Activated naive CD4-positive, alpha-beta T cell treated with anti-CD3 and anti-CD28 coated beads, Interleukin-2, amount 10 ng/mL, durations not matched to agents 7 days and 5 days (primary cell): ENCODE measurements around the gene CCDC120.

ENCODE experiments used
- CTCF ChIA-PET: fragments of 350-600 bp; sonication (Branson Sonifier 250); formaldehyde crosslinking; loops from one replicate; lab custom pipeline; 2021; ENCODE audit warnings: antibody characterized with exemption; lab: Charles Lee
- DNase-seq: peaks from one replicate; pipeline ENCODE4 v3.0.0-alpha.2; 2020
- H3K27ac Mint-ChIP-seq: one replicate; pipeline ENCODE4 v1.8.0; 2021; ENCODE audit warnings: mild to moderate bottlenecking, moderate library complexity, mixed read lengths
- H3K27me3 Mint-ChIP-seq: one replicate; pipeline ENCODE4 v1.8.0; 2021; ENCODE audit warnings: mild to moderate bottlenecking, mixed read lengths
- H3K36me3 Mint-ChIP-seq: one replicate; pipeline ENCODE4 v1.8.0; 2021; ENCODE audit warnings: mixed read lengths
- H3K4me1 Mint-ChIP-seq: one replicate; pipeline ENCODE4 v1.8.0; 2021; ENCODE audit warnings: mixed read lengths
- H3K4me3 Mint-ChIP-seq: one replicate; pipeline ENCODE4 v1.8.0; 2021; ENCODE audit warnings: mild to moderate bottlenecking, moderate library complexity, mixed read lengths
- H3K9me3 Mint-ChIP-seq: one replicate; pipeline ENCODE4 v1.8.0; 2021; ENCODE audit warnings: mixed read lengths

The CCDC120 gene

GRCh38 chrX:49069038-49069437 is 10.2 kb downstream of the CCDC120 start:
- Mint-ChIP-seq H3K4me1 (peaks cover 17% of the 10 kb centered on the region), H3K27ac (no peak overlapping the region), H3K27me3 (no peaks in the 10 kb centered on the region), H3K36me3 (peaks cover 9% of the 10 kb centered on the region), H3K4me3 (no peak overlapping the region), H3K9me3 (no peaks in the 10 kb centered on the region)
- no peak for DNase-seq
- CTCF ChIA-PET = no interaction called here

DNA sequence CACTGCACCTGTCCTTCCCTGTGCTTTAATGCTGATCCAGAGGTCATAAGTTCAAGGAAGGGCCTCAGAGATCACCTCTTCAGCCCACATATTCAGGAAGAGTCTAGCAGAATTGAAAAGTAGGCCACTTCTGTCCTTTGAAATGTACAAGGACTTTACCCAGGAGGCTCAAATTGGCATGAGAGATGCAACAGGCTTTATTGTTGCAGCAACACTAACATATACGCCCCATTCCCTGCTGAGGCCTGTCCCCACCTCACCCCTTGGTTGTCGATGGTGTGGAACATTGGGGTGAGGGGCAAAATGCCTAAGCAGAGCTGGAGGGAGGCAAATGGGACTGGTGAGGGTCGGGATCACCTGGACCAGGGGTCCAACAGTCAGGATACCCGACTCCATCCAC is 12.2 kb downstream of the CCDC120 start:
- Mint-ChIP-seq H3K36me3 (peaks cover 21% of the 10 kb centered on the region), H3K27me3 (no peaks in the 10 kb centered on the region), H3K4me3 (no peak overlapping the region), H3K27ac (no peak overlapping the region), H3K4me1 (peaks cover 24% of the 10 kb centered on the region), H3K9me3 (no peaks in the 10 kb centered on the region)
- CTCF ChIA-PET = no interaction called here
- DNase-seq = no peak

GRCh38 chrX:49071877-49072711 is 13.3 kb downstream of the CCDC120 start:
- H3K4me3 Mint-ChIP-seq = peak overlapping the region; percentile 41
- no peaks in the 10 kb centered on the region for H3K9me3 Mint-ChIP-seq
- H3K4me1 Mint-ChIP-seq = peaks cover 24% of the 10 kb centered on the region
- no peak for DNase-seq
- peaks cover 21% of the 10 kb centered on the region for H3K36me3 Mint-ChIP-seq
- no peaks in the 10 kb centered on the region for H3K27me3 Mint-ChIP-seq
- CTCF ChIA-PET = no interaction called here
- H3K27ac Mint-ChIP-seq = no peak overlapping the region

DNA sequence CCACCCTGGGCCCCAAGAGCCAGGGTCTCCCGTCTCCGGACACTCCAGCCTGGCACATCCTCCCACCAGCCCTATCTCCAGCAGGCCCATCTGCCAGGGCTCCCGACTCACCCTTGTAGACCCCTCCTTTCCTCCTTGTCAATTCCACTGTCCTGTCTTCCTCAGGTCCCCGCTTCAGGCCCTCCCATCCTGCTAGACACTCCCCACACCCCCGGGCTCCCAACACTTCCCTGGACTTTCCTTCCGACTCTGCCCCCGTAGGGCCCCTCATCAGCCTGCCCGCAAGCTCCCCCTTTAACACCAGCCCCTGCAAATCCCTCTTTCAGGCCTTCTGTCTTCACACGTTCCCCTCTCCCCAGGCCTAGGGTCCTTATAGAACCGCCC is 13.9 kb downstream of the CCDC120 start:
- Mint-ChIP-seq H3K9me3 (no peaks in the 10 kb centered on the region), H3K4me3 (peak overlapping the region; percentile 81), H3K36me3 (peaks cover 21% of the 10 kb centered on the region), H3K27ac (no peak overlapping the region), H3K27me3 (no peaks in the 10 kb centered on the region), H3K4me1 (peaks cover 24% of the 10 kb centered on the region)
- CTCF ChIA-PET = no interaction called here
- no peak for DNase-seq

- Mint-ChIP-seq H3K36me3 (peaks cover 26% of the 10 kb centered on the region), H3K4me3 (peak within 1 kb of the TSS; percentile 81)
These were observed 15.1 kb downstream of the CCDC120 start, which contains the start of gene PRAF2 for GRCh38 chrX:49073601-49074575. Gene PRAF2, minus strand, starts transcription at chrX:49074002. Its CDS starts 15 bp downstream, at chrX:49073987.

DNA sequence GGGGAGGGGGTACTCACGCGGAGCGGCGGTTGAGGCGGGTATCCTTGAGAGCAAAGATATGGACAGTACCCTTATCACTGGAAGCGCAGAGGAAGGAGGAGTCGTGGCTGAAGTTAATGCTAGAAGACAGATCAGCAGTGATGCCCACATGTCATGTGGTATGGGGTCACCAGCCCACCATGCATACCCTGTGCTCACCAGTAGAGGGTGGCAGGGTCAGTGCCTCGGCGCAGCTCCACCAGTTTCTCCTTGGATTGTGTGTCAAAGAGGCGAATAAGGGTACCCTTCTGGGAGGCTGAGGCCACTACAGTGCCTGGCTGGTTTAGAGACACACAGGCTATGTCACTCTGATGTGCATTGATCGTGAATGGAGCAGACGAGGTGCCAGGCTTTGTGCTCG is 16.5 kb downstream of the CCDC120 start:
- H3K36me3 Mint-ChIP-seq = peaks cover 28% of the 10 kb centered on the region
- CTCF ChIA-PET = no interaction called here

More at GRCh38 chrX:49073601-49074575, 15.1 kb downstream of the CCDC120 start, which contains the start of gene PRAF2:
- Mint-ChIP-seq H3K27ac (peak within 1 kb of the TSS; percentile 83), H3K4me1 (peaks cover 30% of the 10 kb centered on the region), H3K9me3 (no peaks in the 10 kb centered on the region), H3K27me3 (no peaks in the 10 kb centered on the region)
- peak; percentile 94 for DNase-seq
- CTCF ChIA-PET = no interaction called here

DNA sequence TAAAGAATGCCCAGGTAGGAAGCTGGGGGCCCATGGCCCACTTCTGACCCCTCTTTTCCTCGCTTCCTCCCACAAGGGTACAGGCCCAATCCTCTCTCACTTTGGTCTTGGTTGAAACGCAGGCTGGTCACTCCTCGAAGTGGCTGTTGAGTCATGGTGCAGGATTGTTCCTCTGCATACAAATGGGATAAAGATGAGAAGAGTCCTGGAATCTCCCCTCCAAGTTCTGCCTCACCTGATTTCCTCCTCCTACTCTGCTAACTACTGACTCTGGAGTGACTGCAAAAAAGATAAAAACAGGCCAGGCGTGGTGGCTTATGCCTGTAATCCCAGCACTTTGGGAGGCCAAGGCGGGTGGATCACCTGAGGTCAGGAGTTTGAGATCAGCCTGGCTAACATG is 19.1 kb downstream of the CCDC120 start:
- H3K36me3 Mint-ChIP-seq = peaks cover 22% of the 10 kb centered on the region
- no peaks in the 10 kb centered on the region for H3K27me3 Mint-ChIP-seq
- no peak overlapping the region for H3K4me3 Mint-ChIP-seq
- no peaks in the 10 kb centered on the region for H3K9me3 Mint-ChIP-seq
- no peak overlapping the region for H3K27ac Mint-ChIP-seq
- peaks cover 36% of the 10 kb centered on the region for H3K4me1 Mint-ChIP-seq
- DNase-seq = no peak
- CTCF ChIA-PET = no interaction called here

More for the DNA sequence above, 16.5 kb downstream of the CCDC120 start:
- H3K4me1 Mint-ChIP-seq = peaks cover 37% of the 10 kb centered on the region
- no peak overlapping the region for H3K4me3 Mint-ChIP-seq
- no peaks in the 10 kb centered on the region for H3K9me3 Mint-ChIP-seq
- DNase-seq = no peak
- no peak overlapping the region for H3K27ac Mint-ChIP-seq
- no peaks in the 10 kb centered on the region for H3K27me3 Mint-ChIP-seq

DNA sequence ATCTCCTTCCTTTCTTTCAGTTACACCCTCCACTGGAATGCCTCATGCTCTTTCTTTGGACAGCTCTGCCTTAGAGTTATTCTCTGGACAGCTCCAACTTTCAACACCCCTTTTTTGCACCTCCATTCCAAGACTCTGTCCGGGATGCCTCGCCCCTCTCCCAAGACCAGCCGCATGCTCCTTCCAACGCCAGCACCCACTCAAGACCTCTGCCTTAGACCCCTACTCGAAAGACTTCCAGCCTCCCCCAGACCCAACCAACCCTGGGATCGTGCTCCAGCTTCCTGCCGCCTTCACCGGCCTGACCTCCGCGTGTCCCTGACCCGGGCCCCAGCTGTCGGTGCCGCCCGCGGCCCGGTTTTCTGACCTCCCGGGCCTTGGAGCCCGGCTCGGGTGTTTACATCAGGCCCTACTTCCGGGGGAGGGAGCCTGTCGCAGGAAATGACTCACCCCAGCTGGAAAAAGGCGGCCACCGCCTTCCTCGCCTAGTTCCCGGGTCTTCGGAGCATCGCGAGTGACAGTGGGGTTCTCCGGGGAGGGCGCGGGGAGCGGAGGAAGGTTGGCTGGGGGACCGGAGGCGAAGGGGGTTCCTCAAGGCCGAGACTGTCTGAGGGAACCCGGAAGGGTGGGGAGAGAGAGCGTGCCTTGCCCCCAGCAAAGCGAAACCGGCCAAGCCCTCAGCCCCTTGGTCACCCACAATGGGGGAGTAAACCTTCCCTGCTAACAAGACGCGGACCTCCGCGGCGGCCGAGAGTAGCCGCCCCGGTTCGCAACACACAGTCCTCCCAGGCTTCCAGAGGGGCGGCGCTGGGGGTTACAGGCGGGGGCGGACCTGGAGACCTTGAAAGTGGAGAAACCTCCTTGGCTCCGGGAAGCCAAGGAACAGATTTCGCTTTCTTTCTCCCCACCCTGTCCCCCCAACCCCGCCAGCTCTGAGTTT is 21.0 kb downstream of the CCDC120 start, which contains the start of gene WDR45:
Gene WDR45, minus strand, starts transcription at position 399 of the 940 bp plus-strand sequence. CDS start 1,792 bp downstream, outside the sequence.
- Mint-ChIP-seq H3K4me1 (peaks cover 23% of the 10 kb centered on the region), H3K27ac (peak within 1 kb of the TSS; percentile 98), H3K9me3 (no peaks in the 10 kb centered on the region), H3K4me3 (peak within 1 kb of the TSS; percentile 99), H3K27me3 (no peaks in the 10 kb centered on the region), H3K36me3 (peaks cover 15% of the 10 kb centered on the region)
- CTCF ChIA-PET = no interaction called here
- DNase-seq = peak; percentile 83

DNA sequence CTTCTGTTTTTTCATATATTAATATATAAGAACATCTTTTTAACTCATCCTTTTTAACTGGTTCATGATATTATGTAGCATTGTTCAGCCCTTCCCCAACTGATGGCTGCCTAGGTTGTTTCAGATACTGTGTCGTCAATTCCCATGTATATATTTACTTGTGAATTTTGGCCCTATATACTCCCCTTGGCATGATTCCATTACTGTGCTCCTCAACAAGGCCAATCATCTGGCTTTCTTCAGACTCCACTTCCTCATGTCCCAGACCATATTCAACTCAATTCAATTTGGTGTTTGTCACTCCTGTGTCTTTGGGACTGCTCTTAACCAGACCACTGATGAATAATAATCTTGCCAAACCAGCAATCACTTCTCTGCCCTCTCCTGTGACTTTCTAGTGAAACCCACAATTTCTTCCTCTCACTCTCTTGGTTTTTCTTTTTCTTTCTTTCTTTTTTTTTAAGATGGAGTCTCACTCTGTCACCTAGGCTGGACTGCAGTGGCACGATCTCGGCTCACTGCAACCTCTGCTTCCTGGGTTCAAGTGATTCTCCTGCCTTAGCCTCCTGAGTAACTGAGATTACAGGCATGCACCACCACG is 23.6 kb downstream of the CCDC120 start:
- no peaks in the 10 kb centered on the region for H3K9me3 Mint-ChIP-seq
- DNase-seq = no peak
- H3K36me3 Mint-ChIP-seq = peaks cover 7% of the 10 kb centered on the region
- peak overlapping the region; percentile 2 for H3K4me3 Mint-ChIP-seq
- no peaks in the 10 kb centered on the region for H3K27me3 Mint-ChIP-seq
- peaks cover 23% of the 10 kb centered on the region for H3K4me1 Mint-ChIP-seq
- H3K27ac Mint-ChIP-seq = peak overlapping the region; percentile 73
- CTCF ChIA-PET = no interaction called here

GRCh38 chrX:49089553-49089952 is 30.8 kb downstream of the CCDC120 start:
- H3K27me3 Mint-ChIP-seq = no peaks in the 10 kb centered on the region
- H3K4me3 Mint-ChIP-seq = no peak overlapping the region
- no peak overlapping the region for H3K27ac Mint-ChIP-seq
- no peaks in the 10 kb centered on the region for H3K4me1 Mint-ChIP-seq
- H3K36me3 Mint-ChIP-seq = no peaks in the 10 kb centered on the region
- CTCF ChIA-PET = no interaction called here
- no peak for DNase-seq
- H3K9me3 Mint-ChIP-seq = no peaks in the 10 kb centered on the region

GRCh38 chrX:49096419-49096818 is 37.6 kb downstream of the CCDC120 start:
- CTCF ChIA-PET = no interaction called here
- DNase-seq = no peak
- Mint-ChIP-seq H3K27ac (no peak overlapping the region), H3K4me1 (peaks cover 16% of the 10 kb centered on the region), H3K4me3 (no peak overlapping the region), H3K36me3 (no peaks in the 10 kb centered on the region), H3K9me3 (no peaks in the 10 kb centered on the region), H3K27me3 (no peaks in the 10 kb centered on the region)

GRCh38 chrX:49100704-49101628 is 42.2 kb downstream of the CCDC120 start:
- H3K36me3 Mint-ChIP-seq = peaks cover under 1% of the 10 kb centered on the region
- no peaks in the 10 kb centered on the region for H3K9me3 Mint-ChIP-seq
- CTCF ChIA-PET = interaction anchor here (1.0 kb wide), 1 partner anchor 57 kb away, joined by 3 read pairs; the partner anchor contains the start of gene TFE3
- DNase-seq = peak; percentile 92
- peak overlapping the region; percentile 95 for H3K27ac Mint-ChIP-seq
- no peaks in the 10 kb centered on the region for H3K27me3 Mint-ChIP-seq
- peak overlapping the region; percentile 85 for H3K4me3 Mint-ChIP-seq
- H3K4me1 Mint-ChIP-seq = peaks cover 23% of the 10 kb centered on the region
